ENCODE data around the gene CRTC3.

CRTC3 gene

GRCh38 chr15:90599116-90599515, 69.4 kb downstream of the CRTC3 start:
- Histone ChIP-seq H3K23ac (ENCODE audit: low read length) (no peak overlapping the region), H3K18ac (ENCODE audit: low read length) (no peak overlapping the region), H3K36me3 (ENCODE audit: control insufficient read depth in 1 of 2, insufficient read depth in 2 of 2, low read length in 2 of 2) (peaks cover 9 to 19% of the 10 kb centered on the region in 2 experiments), H3K27me3 (ENCODE audit: insufficient read depth, low read length) (no peaks in the 10 kb centered on the region), H3K27ac (ENCODE audit: low read depth, low read length) (no peak overlapping the region), H3K79me1 (ENCODE audit: low read length) (no peaks in the 10 kb centered on the region), H2BK120ac (ENCODE audit: insufficient read depth, low read length, poor library complexity) (no peak overlapping the region), H2AFZ (ENCODE audit: insufficient read depth, low read length, poor library complexity) (no peak overlapping the region), H3K4ac (ENCODE audit: low read depth, low read length) (no peak overlapping the region), H3K4me2 (ENCODE audit: low read length) (no peak overlapping the region), H3K9ac (ENCODE audit: low read length) (no peak overlapping the region), H2BK5ac (ENCODE audit: low read depth, low read length, poor library complexity) (no peak overlapping the region), H4K12ac (ENCODE audit: low read depth, low read length) (no peak overlapping the region), H2AK5ac (ENCODE audit: low read length) (no peak overlapping the region), H3K9me3 (ENCODE audit: insufficient read depth, low read depth, low read length) (no peaks in the 10 kb centered on the region), H3K79me2 (ENCODE audit: control insufficient read depth, insufficient read depth, low read length, poor library complexity) (no peaks in the 10 kb centered on the region), H2BK12ac (ENCODE audit: low read length) (no peak overlapping the region), H3K14ac (ENCODE audit: low read length) (no peak overlapping the region), H4K91ac (ENCODE audit: low read depth, low read length) (no peak overlapping the region), H3K4me3 (ENCODE audit: low read depth, low read length) (no peak overlapping the region), H3K4me1 (ENCODE audit: control insufficient read depth in 1 of 2, insufficient read depth in 2 of 2, low read length in 2 of 2) (peaks cover 0 to 2% of the 10 kb centered on the region in 2 experiments), H4K8ac (ENCODE audit: low read depth, low read length) (no peak overlapping the region)
- no peak for DNase-seq
- no CpG with 5 or more reads among the region's 4 CpGs for WGBS (ENCODE audit: extremely low coverage, insufficient coverage, insufficient read length)

- no CpG with 5 or more reads among the region's 6 CpGs for WGBS (ENCODE audit: extremely low coverage, insufficient coverage, insufficient read length)
- no peaks in the 10 kb centered on the region for H3K79me1 ChIP-seq (ENCODE audit: low read length)
Observed at GRCh38 chr15:90599644-90600043, 69.9 kb downstream of the CRTC3 start.

GRCh38 chr15:90600954-90601353, 71.2 kb downstream of the CRTC3 start:
- Histone ChIP-seq H3K79me1 (ENCODE audit: low read length) (no peaks in the 10 kb centered on the region), H4K12ac (ENCODE audit: low read depth, low read length) (no peak overlapping the region), H3K4me1 (ENCODE audit: control insufficient read depth in 1 of 2, insufficient read depth in 2 of 2, low read length in 2 of 2) (peaks cover 0 to 2% of the 10 kb centered on the region in 2 experiments), H2AK5ac (ENCODE audit: low read length) (no peak overlapping the region), H3K27me3 (ENCODE audit: insufficient read depth, low read length) (no peaks in the 10 kb centered on the region), H3K9me3 (ENCODE audit: insufficient read depth, low read depth, low read length) (no peaks in the 10 kb centered on the region), H3K9ac (ENCODE audit: low read length) (no peak overlapping the region), H3K36me3 (ENCODE audit: control insufficient read depth in 1 of 2, insufficient read depth in 2 of 2, low read length in 2 of 2) (peaks cover 12 to 15% of the 10 kb centered on the region in 2 experiments), H3K4me2 (ENCODE audit: low read length) (no peak overlapping the region), H2BK5ac (ENCODE audit: low read depth, low read length, poor library complexity) (no peak overlapping the region), H3K23ac (ENCODE audit: low read length) (no peak overlapping the region), H3K4ac (ENCODE audit: low read depth, low read length) (no peak overlapping the region), H3K79me2 (ENCODE audit: control insufficient read depth, insufficient read depth, low read length, poor library complexity) (peaks cover 2% of the 10 kb centered on the region), H3K14ac (ENCODE audit: low read length) (no peak overlapping the region), H3K4me3 (ENCODE audit: low read depth, low read length) (no peak overlapping the region), H3K27ac (ENCODE audit: low read depth, low read length) (no peak overlapping the region), H4K91ac (ENCODE audit: low read depth, low read length) (no peak overlapping the region), H4K8ac (ENCODE audit: low read depth, low read length) (no peak overlapping the region), H2AFZ (ENCODE audit: insufficient read depth, low read length, poor library complexity) (no peak overlapping the region), H2BK120ac (ENCODE audit: insufficient read depth, low read length, poor library complexity) (no peak overlapping the region), H2BK12ac (ENCODE audit: low read length) (no peak overlapping the region), H3K18ac (ENCODE audit: low read length) (no peak overlapping the region)
- no CpG with 5 or more reads among the region's 7 CpGs for WGBS (ENCODE audit: extremely low coverage, insufficient coverage, insufficient read length)
- no peak for DNase-seq

More at GRCh38 chr15:90599644-90600043, 69.9 kb downstream of the CRTC3 start:
- Histone ChIP-seq H2AK5ac (ENCODE audit: low read length) (no peak overlapping the region), H3K27ac (ENCODE audit: low read depth, low read length) (no peak overlapping the region), H3K9me3 (ENCODE audit: insufficient read depth, low read depth, low read length) (no peaks in the 10 kb centered on the region), H2AFZ (ENCODE audit: insufficient read depth, low read length, poor library complexity) (no peak overlapping the region), H3K23ac (ENCODE audit: low read length) (no peak overlapping the region), H3K4me1 (ENCODE audit: control insufficient read depth in 1 of 2, insufficient read depth in 2 of 2, low read length in 2 of 2) (peaks cover 0 to 2% of the 10 kb centered on the region in 2 experiments), H3K4me2 (ENCODE audit: low read length) (no peak overlapping the region), H4K91ac (ENCODE audit: low read depth, low read length) (no peak overlapping the region), H3K4me3 (ENCODE audit: low read depth, low read length) (no peak overlapping the region), H2BK120ac (ENCODE audit: insufficient read depth, low read length, poor library complexity) (no peak overlapping the region), H3K4ac (ENCODE audit: low read depth, low read length) (no peak overlapping the region), H3K79me2 (ENCODE audit: control insufficient read depth, insufficient read depth, low read length, poor library complexity) (no peaks in the 10 kb centered on the region), H3K18ac (ENCODE audit: low read length) (no peak overlapping the region), H2BK5ac (ENCODE audit: low read depth, low read length, poor library complexity) (no peak overlapping the region), H3K27me3 (ENCODE audit: insufficient read depth, low read length) (no peaks in the 10 kb centered on the region), H3K14ac (ENCODE audit: low read length) (no peak overlapping the region), H4K12ac (ENCODE audit: low read depth, low read length) (no peak overlapping the region), H2BK12ac (ENCODE audit: low read length) (no peak overlapping the region), H3K36me3 (ENCODE audit: control insufficient read depth in 1 of 2, insufficient read depth in 2 of 2, low read length in 2 of 2) (peaks cover 7 to 16% of the 10 kb centered on the region in 2 experiments), H3K9ac (ENCODE audit: low read length) (no peak overlapping the region), H4K8ac (ENCODE audit: low read depth, low read length) (no peak overlapping the region)
- peak in 1 of 2 donors; percentile 29 for DNase-seq

- no CpG with 5 or more reads among the region's 4 CpGs for WGBS (ENCODE audit: extremely low coverage, insufficient coverage, insufficient read length)
- Histone ChIP-seq H3K9me3 (ENCODE audit: insufficient read depth, low read depth, low read length) (no peaks in the 10 kb centered on the region), H4K8ac (ENCODE audit: low read depth, low read length) (no peak overlapping the region), H3K27me3 (ENCODE audit: insufficient read depth, low read length) (no peaks in the 10 kb centered on the region), H3K4ac (ENCODE audit: low read depth, low read length) (no peak overlapping the region), H2BK12ac (ENCODE audit: low read length) (no peak overlapping the region), H3K9ac (ENCODE audit: low read length) (no peak overlapping the region), H3K79me1 (ENCODE audit: low read length) (no peaks in the 10 kb centered on the region), H3K36me3 (ENCODE audit: control insufficient read depth in 1 of 2, insufficient read depth in 2 of 2, low read length in 2 of 2) (peaks cover 16 to 29% of the 10 kb centered on the region in 2 experiments), H3K4me3 (ENCODE audit: low read depth, low read length) (no peak overlapping the region), H3K14ac (ENCODE audit: low read length) (no peak overlapping the region), H2AK5ac (ENCODE audit: low read length) (no peak overlapping the region), H3K79me2 (ENCODE audit: control insufficient read depth, insufficient read depth, low read length, poor library complexity) (peaks cover 2% of the 10 kb centered on the region), H3K18ac (ENCODE audit: low read length) (no peak overlapping the region), H4K91ac (ENCODE audit: low read depth, low read length) (no peak overlapping the region), H4K12ac (ENCODE audit: low read depth, low read length) (no peak overlapping the region), H2BK5ac (ENCODE audit: low read depth, low read length, poor library complexity) (no peak overlapping the region), H3K4me1 (ENCODE audit: control insufficient read depth in 1 of 2, insufficient read depth in 2 of 2, low read length in 2 of 2) (no peaks in the 10 kb centered on the region), H2AFZ (ENCODE audit: insufficient read depth, low read length, poor library complexity) (no peak overlapping the region), H3K4me2 (ENCODE audit: low read length) (no peak overlapping the region), H2BK120ac (ENCODE audit: insufficient read depth, low read length, poor library complexity) (no peak overlapping the region), H3K27ac (ENCODE audit: low read depth, low read length) (no peak overlapping the region), H3K23ac (ENCODE audit: low read length) (no peak overlapping the region)
- peak in 1 of 2 donors; percentile 19 for DNase-seq
Observed at GRCh38 chr15:90603893-90604292, 74.2 kb downstream of the CRTC3 start.
